Measurements from ENCODE around the gene MILR1. TPM values are rescaled to one million over a fixed set of nuclear protein-coding genes. Genes with fewer than 3 reads are reported as not detected.
"Not testable (repeated sequence)": the region's sequence is repeated elsewhere in the genome, so short reads cannot be mapped to it uniquely, and the experiment has no call there.

Gene MILR1
- total RNA-seq, 1 donor from 2014 or later = not detected

GRCh38 chr17:64424324-64424849 is 24.5 kb upstream of the MILR1 start:
- TF ChIP-seq CTCF (IDR thresholded peaks at IDR 0.05; ENCODE audit: insufficient read depth, low read length, poor library complexity, severe bottlenecking) = no peak
- no peak for DNase-seq (ENCODE audit: low read depth)
- H3K36me3 ChIP-seq (ENCODE audit: control insufficient read depth, insufficient read depth, low read length) = no peaks in the 10 kb centered on the region
- H3K27me3 ChIP-seq (ENCODE audit: control insufficient read depth, insufficient read depth, low read length) = no peaks in the 10 kb centered on the region
- H3K4me3 ChIP-seq (ENCODE audit: low read depth, low read length) = no peak overlapping the region

- no peak for TF ChIP-seq CTCF (IDR thresholded peaks at IDR 0.05; ENCODE audit: insufficient read depth, low read length, poor library complexity, severe bottlenecking)
- Histone ChIP-seq H3K27me3 (ENCODE audit: control insufficient read depth, insufficient read depth, low read length) (no peaks in the 10 kb centered on the region), H3K4me3 (ENCODE audit: low read depth, low read length) (no peak overlapping the region), H3K36me3 (ENCODE audit: control insufficient read depth, insufficient read depth, low read length) (no peaks in the 10 kb centered on the region)
- no peak for DNase-seq (ENCODE audit: low read depth)
Observed at GRCh38 chr17:64425191-64425590, 23.7 kb upstream of the MILR1 start.

GRCh38 chr17:64426596-64426995 is 22.3 kb upstream of the MILR1 start:
- H3K4me3 ChIP-seq (ENCODE audit: low read depth, low read length) = no peak overlapping the region
- DNase-seq (ENCODE audit: low read depth) = no peak
- no peaks in the 10 kb centered on the region for H3K27me3 ChIP-seq (ENCODE audit: control insufficient read depth, insufficient read depth, low read length)
- TF ChIP-seq CTCF (IDR thresholded peaks at IDR 0.05; ENCODE audit: insufficient read depth, low read length, poor library complexity, severe bottlenecking) = no peak
- H3K36me3 ChIP-seq (ENCODE audit: control insufficient read depth, insufficient read depth, low read length) = no peaks in the 10 kb centered on the region

- no peaks in the 10 kb centered on the region for H3K36me3 ChIP-seq (ENCODE audit: control insufficient read depth, insufficient read depth, low read length)
- no peak overlapping the region for H3K4me3 ChIP-seq (ENCODE audit: low read depth, low read length)
- no peaks in the 10 kb centered on the region for H3K27me3 ChIP-seq (ENCODE audit: control insufficient read depth, insufficient read depth, low read length)
- no peak for TF ChIP-seq CTCF (IDR thresholded peaks at IDR 0.05; ENCODE audit: insufficient read depth, low read length, poor library complexity, severe bottlenecking)
- no peak for DNase-seq (ENCODE audit: low read depth)
Observed at GRCh38 chr17:64428406-64428805, 20.5 kb upstream of the MILR1 start.

- DNase-seq (ENCODE audit: low read depth); H3K36me3 ChIP-seq (ENCODE audit: control insufficient read depth, insufficient read depth, low read length); H3K4me3 ChIP-seq (ENCODE audit: low read depth, low read length); H3K27me3 ChIP-seq (ENCODE audit: control insufficient read depth, insufficient read depth, low read length): not testable (repeated sequence)
Observed at GRCh38 chr17:64430036-64430435, 18.9 kb upstream of the MILR1 start.

- Histone ChIP-seq H3K36me3 (ENCODE audit: control insufficient read depth, insufficient read depth, low read length) (no peaks in the 10 kb centered on the region), H3K4me3 (ENCODE audit: low read depth, low read length) (no peak overlapping the region), H3K27me3 (ENCODE audit: control insufficient read depth, insufficient read depth, low read length) (no peaks in the 10 kb centered on the region)
- DNase-seq (ENCODE audit: low read depth) = no peak
- no peak for TF ChIP-seq CTCF (IDR thresholded peaks at IDR 0.05; ENCODE audit: insufficient read depth, low read length, poor library complexity, severe bottlenecking)
Observed at GRCh38 chr17:64431534-64431933, 17.4 kb upstream of the MILR1 start.
